ENCODE measurements around the gene COX10.
"Not testable (repeated sequence)": the region's sequence is repeated elsewhere in the genome, so short reads cannot be mapped to it uniquely, and the experiment has no call there.

Gene COX10

DNA sequence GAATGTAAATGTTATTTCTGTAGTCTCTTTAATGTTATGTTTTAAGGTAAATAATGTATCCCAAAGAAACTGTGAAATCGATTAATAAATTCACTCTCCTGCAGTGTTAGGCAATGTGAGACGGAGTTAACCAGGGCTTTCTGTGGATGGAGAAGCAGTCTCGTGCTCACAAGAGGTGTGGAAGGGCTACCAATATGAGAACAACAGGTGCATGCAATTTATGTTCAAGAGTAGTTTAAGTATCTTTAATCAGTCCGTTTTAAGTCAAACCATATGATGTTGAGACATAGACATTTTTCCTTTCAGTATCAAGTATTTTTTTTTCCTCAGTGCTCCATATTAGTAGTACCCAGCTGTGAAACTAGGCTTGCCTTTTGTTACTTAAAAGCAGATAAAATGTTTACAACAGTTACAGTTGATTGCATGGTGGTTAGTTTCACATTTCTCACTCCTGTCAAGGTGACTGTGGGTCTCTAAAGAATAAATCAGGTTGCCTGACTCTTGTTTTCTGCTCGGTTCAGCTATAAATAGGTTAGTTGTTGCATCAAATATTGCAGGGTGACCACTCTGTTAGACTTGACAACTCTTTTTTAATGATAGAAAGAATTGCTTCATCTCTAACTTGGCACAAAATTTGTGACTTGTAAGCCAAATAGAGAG, 54.4 kb downstream of the COX10 start:
- DNase-seq, result peak in 1 of 2 experiments; percentile 30

DNA sequence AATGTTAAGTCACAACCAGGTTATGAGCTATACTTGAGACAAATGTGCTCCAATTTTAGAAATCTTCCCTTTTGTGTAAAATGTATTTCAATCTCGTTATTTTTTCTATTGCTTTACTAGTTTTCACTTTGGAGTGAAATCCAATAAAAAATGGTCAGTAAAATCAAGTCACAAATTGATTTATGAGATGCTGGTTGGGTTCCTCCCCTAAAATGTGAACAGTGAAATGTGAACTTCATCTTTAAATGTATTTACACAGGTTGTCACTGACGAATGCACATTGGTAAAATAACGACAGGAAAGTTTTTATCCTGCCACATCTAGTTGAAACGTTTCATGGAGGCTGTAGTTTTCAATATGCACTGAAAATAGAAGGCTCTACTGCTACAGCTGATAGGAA, 55.5 kb downstream of the COX10 start:
- DNase-seq, result no peak

DNA sequence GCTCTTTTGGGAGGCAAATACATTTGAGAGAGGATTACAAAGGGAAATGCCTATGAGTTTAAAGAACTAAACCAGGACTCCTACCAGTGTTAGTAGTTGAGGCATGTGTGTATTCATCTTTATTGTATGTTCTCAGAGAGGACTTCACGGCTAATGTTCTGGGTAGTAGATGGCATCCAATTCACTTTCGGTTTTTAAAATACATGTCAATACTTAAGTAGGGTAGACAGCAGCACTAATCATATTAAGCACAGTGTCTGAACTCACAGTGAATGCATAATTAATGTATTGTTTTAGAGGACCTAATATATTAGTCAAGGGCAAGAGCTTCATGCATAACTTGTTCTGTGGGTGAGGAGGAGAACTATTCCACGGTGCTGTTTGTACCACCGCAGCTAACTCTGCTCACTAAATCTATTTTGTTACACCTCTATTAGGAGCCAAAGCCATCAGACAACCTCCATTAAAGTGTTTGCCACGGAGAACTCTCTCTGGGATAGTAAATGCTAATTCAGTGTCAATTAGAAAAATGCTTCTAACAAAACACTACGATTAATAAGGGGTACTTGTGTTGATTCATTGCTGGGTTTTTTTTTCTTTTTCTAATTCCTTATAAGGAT, 56.3 kb downstream of the COX10 start:
- no peak for DNase-seq

DNA sequence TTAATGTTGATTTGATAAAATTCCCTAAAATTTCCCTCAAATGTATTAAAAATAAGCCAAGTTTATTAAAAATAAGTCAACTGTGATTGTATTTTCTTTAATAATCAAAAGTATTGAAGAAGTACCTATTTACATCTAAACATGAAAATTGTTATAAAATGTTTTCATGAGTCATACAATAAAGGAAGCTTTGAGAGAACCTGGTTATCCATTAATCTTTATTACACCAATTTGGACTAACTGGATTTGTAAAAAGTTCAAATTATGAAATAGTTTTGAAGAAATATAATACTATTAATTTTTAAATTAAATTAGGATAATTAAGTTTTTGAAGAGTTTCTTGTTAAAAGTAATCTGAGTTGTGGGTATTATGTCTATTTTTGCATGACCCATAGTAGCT, 63.8 kb downstream of the COX10 start:
- no peak for DNase-seq

DNA sequence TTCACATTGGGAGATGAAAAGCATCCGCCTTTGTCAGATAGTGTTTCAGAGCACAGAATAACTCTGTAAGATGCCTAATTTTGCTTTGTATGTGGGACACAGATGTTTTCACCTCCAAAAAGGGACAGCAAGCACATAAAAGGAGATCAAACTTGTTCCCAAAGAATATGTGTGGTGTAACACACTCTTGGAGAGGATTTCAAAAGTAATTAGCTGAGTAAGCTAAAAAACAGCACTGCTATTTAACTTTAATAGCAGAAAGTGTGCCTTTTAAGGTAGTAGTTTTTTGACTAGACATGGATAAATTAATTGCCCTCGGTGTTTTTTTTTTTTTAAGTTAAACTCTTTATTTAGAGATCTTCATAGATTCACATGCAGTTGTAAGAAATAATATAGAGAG, 65.2 kb downstream of the COX10 start:
- DNase-seq, result no peak

DNA sequence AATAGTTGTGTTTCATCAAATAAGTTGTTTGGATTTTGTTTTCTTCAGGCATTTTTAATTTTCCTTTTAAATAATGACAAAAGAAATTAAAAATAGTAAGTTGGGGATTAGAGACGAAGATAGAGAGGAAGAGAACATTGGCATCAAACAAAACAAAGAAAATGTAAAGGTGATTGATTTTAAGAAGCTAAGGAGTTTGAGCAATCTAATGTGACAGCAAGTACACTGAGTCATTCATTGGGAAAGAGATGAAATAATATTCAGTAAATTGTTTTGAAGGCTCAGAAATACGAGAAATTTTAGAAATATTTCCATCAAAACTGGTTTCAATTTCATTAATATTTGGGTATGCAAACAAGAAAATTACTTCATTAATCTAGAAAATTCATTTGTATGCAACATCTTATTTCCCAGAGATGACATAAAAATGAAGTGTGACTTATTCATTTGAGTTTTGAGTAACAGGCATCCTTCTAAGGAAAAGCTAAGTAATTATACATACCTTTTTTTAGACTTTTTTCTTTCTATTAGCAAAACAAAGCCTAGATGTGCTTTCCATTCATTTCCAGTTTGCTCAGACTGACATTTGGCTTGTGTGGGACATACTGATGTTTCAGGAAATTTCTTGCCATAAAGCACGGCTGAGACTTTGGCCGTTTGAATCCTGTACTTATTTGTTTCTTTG, 66.7 kb downstream of the COX10 start:
- no peak for DNase-seq

DNA sequence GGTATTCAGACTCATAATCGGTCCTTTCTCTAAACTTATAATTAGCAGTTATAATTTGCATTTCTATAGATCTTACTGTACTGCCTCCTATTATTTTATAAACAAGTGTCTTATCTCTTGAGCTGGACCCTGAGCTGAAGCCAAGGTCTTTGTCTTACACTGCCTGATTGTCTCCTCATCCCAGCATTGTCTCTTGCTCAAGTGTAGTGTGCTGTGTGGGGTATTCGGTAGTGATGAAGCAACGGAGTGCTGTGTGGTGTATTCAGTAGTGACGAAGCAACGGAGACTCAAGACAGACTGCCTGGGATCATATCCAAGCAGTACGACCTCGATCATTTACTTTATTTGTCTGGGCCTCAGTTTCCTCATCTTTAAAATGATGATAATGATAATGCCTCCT, 69.3 kb downstream of the COX10 start:
- DNase-seq, result no peak

DNA sequence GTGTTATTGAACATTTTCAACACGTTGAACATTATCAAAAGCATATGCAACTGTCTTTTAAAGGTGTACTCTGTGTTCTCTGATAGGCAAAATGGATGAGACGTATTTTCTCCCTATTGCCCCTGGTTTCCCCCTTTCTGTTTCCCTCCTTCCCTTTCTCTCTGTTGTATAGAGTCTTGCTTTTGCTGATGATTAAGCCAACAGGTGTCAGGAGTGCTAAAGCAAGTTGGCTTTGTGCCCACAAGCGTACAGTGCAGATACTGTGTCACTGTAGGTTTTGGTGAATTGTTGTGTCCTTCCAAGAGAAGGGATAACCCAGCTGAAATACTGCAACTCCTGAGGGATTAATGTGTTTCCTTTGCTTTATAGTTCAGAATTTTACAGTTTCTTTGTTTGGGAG, 74.4 kb downstream of the COX10 start:
- peak in 1 of 2 experiments; percentile 42 for DNase-seq

DNA sequence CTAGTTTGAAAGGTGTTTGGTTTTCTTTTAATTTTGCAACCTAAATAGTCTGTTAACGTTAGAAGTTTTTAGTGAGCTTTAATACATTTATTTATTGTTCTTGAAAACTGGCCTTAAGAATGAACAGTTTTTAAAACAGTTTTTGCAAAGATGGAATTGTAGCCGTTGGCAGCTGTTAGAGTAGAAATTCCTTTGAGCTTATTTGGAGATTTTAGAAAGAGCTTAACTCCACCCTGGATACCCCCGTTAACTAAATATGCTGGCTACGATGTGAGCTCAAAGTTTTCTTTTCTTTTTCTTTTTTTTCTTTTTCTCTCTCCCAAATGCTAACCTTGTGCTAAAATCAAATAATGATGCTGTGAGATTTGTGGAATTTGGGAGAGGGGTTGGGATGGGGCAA, 75.2 kb downstream of the COX10 start:
- DNase-seq, result no peak

DNA sequence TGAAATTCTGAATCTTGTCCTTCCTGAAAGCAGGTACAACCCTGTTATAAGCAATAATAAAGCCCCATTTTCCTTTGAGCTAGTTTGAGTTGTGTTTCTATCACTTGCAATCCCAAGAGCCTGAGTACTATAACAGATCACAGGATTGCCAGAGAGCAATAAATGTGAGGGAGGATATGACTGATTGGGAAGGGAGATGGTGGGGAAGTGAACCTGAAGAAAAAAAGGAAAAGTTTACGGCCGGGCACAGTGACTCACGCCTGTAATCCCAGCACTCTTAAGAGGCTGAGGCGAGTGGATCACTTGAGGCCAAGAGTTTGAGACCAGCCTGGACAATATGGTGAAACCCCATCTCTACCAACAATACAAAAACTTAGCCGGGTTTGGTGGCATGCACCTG, 80.4 kb downstream of the COX10 start:
- DNase-seq, result no peak

DNA sequence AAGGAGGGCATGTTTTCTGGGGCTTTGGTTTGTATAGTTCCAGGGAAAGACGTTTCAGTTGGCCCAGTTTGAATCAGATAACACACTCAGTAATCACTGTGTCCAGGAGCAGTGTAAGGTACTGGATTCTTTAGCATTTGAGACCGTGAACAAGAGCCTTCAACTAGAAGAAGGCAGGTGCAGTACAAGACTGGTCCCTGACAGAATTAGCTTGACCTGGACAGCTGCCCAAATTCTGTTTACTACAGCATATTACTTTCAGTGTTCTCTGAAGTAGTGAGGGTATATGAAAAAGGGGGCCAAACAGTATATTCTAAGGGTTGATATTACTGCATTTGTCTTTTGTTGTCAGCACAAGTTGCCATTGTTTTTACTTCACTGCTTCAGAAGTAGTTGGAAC, 81.3 kb downstream of the COX10 start:
- no peak for DNase-seq

DNA sequence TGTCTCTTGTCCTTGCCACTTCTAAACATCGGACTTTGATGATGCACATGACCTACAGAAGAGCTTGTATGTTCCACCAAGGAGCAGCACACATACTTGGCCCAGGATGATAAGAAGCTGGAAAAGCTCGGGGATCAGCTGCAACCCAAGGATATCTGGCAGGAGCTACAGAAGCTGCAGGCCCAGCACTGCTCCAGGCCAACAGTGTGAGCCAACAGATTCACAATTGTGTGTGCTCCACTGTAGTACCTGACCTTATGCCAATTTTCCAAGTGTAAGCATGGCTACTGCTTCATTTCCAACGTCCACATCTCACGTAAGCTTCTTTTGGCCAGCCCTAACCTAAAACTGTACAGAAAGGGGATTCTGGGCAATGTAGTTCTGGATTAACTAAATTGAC, 83.4 kb downstream of the COX10 start:
- no peak for DNase-seq

DNA sequence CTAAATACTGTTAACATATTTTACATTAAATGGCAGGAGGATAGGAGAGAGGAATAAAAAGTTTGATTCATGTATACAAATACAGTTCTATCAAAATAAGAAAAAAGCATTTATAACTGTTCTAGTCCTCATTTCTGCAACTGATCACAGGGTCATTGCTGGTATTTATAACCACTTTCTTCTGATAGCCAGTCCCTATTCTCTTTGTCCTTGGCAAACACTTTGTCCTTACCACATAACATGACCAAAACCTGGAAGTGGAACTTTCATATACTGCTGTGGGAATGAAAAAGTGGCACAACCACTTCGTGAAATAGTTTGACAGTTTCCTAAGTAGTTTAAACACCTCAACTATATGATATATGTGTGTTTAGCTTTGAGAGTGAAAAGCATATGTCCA, 84.1 kb downstream of the COX10 start:
- DNase-seq, result no peak

DNA sequence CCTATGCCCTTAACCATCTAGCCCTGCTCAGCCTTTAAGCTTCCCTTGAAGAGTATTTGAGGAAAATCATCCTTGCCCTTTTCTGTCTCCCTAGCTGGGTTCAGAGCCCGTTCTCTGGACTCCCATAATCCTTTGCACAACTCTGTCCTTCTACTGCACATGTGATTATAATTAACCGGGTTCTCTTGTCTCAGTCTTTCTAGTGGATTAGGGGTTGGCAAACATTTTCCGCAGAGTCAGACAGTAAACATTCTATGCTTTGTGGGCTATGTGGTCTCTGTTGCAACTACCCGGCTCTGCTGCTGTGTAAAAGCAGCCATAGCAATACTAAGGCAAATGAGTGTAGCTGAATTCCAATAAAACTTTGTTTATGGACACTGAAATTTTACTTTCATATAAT, 87.4 kb downstream of the COX10 start:
- no peak for DNase-seq

DNA sequence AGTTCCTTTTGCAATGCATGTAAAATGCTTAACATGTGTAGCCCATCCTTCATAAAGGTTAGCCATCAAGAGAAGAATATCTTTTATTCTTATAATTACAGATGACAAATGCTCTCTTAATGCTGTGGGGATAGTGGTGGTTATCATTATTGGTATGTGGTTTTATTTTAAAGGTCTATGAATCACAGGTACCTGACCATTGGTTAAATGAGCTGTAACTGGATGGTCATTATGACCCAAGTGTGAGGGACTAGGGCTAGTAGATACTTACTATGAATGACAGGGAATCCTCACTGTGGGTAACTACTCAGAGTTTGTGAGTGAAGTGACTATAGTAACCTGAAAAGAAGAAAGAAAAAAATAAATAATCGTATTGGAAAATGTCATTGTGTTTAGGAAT, 88.5 kb downstream of the COX10 start:
- DNase-seq, result no peak

DNA sequence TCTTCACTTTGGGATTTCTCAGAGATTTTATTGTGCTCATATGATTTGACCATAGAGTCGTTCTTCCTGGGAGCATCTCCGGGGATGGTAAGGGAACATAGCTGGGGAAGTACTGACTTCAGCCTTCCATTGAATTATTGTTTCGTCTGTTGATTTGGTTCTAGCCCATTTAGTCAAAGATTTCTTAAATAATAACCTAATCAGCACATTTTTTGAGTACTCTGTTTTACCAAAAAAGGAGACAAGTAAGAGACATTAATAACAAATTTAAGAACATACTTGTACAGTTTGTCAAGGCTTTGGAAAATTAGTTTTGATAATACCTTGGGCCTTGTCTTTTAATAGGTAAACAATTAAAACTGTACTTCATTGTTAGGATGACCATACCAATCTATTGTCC, 89.4 kb downstream of the COX10 start:
- no peak for DNase-seq

DNA sequence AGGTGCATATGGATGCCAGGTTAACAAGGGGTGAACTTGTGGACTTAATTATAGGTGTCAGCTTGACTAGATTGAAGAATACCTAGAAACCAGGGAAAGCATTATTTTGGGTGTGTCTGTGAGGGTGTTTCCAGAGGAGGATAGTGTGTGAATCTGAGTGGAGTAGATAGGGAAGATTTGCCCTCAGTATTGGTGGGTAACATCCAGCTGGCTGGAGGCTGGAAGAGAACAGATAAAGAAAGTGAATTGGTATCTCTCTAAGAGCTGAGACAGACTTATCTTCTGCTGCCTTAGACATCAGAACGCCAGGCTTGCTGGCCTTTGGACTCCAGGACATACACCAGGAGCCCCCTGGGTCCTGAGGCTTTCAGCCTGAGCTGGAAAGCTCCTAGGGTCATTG, 92.1 kb downstream of the COX10 start:
- DNase-seq, result no peak

DNA sequence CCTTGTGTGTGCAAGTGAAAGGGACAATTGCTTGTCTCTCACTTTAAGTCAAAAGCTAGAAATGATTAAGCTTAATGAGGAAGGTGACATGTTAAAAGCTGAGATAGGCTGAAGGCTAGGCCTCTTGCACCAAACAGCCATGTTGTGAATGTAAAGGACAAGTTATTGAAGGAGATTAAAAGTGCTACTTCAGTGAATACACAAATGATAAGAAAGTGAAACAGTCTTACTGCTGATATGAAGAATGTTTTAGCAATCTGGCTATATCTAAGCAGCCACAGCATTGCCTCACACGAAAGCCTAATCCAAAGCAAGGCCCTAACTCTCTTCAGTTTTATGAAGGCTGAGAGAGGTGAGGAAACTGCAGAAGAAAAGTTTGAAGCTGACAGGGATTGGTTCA, 96.3 kb downstream of the COX10 start:
- no peak for DNase-seq

DNA sequence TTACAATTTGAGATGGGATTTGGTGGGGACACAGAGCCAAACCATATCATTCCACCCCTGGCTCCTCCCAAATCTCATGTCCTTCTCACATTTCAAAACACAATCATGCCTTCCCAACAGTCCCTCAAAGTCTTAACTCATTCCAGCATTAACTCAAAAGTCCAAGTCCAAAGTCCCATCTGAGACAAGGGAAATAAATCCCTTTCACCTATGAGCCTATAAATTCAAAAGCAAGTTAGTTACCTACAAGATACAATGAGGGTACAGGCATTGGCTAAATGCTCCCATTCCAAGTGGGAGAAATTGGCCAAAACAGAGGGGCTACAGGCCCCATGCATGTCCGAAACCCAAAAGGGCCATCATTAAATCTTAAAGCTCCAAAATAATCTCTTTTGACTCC, 98.5 kb downstream of the COX10 start:
- not testable (repeated sequence) for DNase-seq

DNA sequence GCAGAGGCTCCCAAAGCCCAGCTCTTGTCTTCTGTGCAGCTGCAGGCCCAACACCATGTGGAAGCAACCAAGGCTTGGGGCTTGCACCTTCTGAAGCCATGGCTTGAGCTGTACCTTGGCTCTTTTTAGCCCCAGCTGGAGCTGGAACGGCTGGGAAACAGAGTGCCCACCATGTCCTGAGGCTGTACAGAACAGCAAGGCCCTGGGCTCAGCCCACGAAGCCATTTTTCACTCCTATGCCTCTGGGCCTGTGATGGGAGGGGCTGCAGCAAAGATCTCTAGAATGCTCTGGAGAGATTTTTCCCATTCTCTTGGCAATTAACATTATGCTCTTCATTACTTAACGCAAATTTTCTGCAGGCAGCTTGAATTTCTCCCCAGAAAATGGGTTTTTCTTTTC, 99.3 kb downstream of the COX10 start:
- DNase-seq, result no peak

DNA sequence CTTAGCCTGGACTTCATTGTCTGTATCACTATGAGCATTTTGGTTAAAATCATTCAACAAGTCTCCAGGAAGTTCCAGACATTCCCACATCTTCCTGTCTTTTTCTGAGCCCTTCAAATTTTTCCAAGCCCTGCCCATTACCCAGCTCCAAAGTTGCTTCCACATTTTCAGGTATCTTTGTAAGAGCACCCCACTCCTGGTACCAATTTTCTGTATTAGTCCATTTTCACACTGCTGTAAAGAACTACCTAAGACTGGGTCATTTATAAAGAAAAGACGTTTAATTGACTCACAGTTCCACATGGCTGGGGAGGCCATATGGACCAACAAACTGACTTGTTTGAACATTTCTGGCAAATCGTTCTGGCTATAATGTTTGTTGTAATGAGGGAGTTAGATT, 100.0 kb downstream of the COX10 start:
- DNase-seq, result no peak

DNA sequence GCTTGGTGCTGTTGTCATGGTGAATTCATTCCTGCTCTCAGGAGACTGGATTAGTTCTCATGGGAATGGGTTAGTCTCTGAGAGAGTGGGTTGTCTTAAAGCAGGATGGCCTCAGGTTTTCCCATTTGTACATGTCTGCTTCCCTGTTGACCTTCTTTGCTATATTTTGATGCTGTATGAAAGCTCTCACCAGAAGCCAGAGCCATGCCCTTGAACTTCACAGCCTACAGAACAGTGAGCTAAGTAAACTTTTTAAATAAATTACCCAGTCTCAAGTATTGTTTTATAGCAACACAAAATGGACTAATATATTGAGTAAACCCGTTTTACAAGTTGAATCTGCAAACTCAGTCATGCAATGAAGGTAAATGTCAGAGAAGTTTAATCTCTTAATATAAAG, 100.6 kb downstream of the COX10 start:
- DNase-seq, result no peak

DNA sequence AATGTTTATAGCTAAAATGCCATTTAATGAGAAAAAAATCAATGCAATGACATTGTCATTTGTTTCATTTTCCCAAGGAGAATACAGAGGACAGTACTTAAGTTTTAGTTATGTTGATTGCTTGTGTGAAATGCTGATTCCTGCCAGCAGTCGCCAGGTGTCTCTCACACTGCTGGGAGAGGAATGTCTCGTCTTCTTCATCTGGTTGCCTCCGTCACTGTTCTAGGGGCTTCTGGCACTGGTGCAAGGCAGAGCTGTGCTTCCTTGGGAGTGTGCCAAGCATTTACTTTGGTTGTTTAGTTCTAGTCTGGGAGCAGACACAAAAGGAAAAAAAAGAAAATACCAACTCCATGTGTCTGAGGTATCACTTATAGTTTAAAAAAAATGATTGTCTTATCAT, 107.7 kb downstream of the COX10 start:
- peak; percentile 35 to 52 for DNase-seq

DNA sequence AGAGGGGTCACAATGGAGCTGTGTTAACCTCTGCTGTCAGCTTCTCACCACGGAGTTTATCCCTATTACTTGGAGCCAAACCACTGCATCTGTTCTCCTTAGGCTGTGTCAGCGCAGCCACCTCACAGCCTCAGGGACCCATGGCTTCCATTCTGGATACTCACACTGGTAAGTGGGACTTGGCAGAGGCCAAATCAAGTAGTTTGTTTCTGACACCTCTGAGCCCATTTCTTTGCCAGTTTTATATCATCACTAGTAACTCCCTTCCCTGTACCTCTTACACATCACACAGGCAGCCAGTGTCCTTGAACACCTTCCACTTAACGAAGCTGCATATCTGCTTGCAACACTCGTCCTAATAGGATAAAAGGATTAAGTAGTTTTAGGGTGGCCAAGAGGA, 108.5 kb downstream of the COX10 start:
- DNase-seq, result not testable (repeated sequence)

DNA sequence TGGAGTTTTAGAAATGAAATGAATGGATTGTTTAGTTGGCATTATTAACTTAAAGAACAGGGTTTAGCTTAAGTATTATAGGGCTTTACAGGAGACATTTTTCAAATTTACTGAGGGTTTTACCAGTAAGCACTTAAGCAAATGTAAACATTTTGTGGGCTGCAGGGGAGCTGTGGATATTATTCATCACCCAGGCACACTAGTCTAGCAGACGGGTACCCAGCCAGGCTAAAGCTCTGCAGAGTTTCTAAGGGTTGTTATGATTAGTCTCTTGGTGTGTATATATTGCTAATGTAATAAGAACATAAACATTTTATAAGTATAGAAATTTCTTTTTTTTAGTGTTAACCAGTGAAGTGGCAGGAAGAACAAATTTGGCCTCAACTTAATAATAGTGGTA, 110.6 kb downstream of the COX10 start:
- not testable (repeated sequence) for DNase-seq

Data from NCI-H524 (cell line).